HG03196 (cell line): ENCODE data around the gene NWD2.

Source experiments
- ATAC-seq: cut with Tn5 transposase; IDR thresholded peaks from one replicate; pipeline ENCODE4 v1.9.1; 2021; ENCODE audit not compliant: unreplicated experiment

Gene NWD2

DNA sequence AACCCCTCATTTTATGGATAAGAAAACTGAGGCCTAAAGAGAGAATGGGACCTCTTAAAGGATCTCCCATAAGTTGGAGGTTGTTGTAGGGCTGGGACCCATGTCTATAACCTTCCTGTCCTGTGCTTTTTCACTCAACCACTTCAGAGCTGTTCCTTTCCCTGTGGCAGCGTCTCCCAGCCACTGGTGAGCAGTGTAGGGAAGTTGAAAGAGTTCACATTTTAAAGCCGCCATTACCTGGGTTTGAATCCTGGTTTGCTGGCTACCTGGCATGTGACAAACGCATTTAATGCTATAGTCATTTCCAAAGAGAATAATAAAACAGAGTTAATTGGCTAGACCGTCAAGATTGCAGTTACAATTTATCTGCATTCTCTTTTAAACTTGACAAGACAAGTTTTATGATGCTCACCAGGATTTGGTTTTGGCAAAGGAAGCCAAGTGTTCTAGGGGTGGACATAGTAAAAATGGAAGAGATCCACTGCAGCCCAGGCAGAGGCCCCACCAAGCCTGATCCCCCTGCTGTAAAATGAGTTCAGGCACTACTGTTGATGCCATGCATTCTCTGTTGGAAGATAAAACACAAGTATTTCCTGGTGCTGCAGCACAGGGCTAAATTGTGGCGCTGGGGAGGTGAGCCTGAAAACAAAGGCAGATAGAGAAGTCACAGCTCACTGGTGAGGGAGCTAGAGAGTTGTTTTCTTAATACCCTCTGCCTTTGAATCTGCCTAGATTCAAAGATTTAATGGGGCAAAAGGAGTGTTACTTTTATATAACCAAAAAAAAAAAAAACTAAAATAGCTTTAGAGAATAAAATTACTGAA is 218.7 kb downstream of the NWD2 start:
- no peak for ATAC-seq

DNA sequence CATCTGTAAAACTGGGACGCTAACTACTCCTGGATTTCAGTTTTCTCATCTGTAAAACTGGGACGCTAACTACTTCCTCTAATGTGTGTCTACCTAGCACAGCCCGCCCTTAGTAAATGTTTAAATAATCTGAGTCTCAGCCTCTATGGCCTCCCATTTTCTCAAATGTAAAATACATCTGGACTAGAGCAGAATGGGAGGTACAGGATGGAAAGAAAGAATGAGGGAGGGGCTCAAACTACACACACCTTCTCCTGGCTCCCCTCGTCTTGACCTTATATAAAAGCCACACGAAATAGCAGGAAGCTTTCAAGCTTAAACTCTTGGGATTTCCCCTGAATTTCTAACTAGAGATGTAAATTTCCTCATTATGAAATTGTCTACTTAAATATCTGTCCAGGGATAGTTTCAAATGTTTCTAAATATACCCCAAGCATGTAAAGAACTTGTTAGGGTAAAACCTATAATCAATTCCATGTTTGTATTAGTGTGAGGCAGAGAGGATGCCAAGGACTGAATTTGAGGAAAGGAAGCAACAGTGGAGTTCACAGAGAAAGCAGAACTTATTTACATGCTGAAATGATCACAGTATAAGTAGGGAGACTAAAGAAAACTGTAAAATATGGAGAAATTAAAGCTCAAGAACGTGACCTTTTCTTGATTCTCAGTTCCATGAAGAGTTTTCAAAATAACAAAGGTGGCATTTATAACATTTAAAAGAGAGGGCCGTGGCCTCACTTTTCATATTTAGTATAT is 220.0 kb downstream of the NWD2 start:
- ATAC-seq: no peak

- ATAC-seq: no peak
Observed at GRCh38 chr4:37465296-37465695, 220.8 kb downstream of the NWD2 start.

DNA sequence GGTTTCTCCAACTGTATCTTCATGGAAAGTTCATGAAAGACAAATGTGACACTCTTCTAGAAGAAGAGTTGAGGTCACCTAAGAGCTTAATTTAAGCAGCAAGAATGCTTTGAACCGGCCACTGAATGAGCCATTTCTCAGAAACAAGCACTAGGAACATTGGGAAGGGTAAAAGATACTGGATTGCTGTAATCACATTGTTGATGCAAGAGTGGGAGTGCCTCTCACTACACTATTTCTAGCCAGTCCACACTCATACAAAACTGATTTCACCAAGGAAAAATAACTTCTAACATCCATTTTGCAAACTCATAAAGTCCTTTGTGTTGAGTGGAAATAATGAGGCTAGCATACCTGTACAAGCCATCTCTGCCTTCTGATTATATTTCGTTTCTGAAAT is 221.3 kb downstream of the NWD2 start:
- no peak for ATAC-seq

DNA sequence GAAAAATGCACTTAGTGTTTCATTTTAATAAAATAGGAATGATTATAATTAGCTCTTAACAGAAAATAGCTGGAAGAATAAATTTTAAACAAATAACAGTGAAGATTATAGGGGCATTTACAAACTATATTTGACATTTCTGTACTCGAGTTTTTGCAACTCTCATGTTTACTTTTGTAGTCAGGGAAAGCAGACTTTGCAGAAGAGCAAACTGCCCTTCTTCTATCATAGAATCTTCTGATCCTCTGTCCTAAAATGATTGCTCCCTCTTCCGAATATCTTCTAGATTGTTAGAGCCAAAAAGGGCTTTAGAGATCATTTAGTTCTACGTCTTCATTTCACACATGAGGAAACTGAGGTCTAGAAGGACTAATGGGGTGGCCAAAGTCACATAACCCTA is 222.7 kb downstream of the NWD2 start:
- ATAC-seq: no peak

- ATAC-seq: no peak
Observed at GRCh38 chr4:37467824-37468223, 223.3 kb downstream of the NWD2 start.

GRCh38 chr4:37469286-37469685 is 224.7 kb downstream of the NWD2 start:
- ATAC-seq: no peak

- no peak for ATAC-seq
Observed at GRCh38 chr4:37470245-37470644, 225.7 kb downstream of the NWD2 start.

GRCh38 chr4:37471093-37471492 is 226.6 kb downstream of the NWD2 start:
- ATAC-seq: no peak

DNA sequence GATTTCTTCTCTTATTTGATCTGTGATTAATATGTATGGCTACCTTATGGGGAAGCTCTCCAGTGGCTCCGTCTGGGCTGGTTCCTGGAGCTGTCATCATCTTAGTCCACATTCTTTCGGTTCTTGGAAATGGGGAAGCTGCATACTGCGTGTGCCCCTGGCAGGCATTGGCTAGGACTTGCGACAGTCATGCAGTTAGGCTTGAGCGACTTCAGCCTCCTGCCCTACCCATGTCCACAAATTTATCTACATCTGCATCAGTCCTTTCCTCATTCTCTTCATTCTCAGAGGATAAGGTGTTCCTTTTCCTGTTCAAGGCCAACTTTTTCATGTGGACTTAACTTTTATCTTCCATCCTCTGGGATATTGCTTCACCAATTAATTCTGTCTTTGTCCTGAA is 227.4 kb downstream of the NWD2 start:
- no peak for ATAC-seq

GRCh38 chr4:37473807-37474206 is 229.3 kb downstream of the NWD2 start:
- ATAC-seq: no peak

- ATAC-seq: no peak
Observed at GRCh38 chr4:37475087-37475486, 230.5 kb downstream of the NWD2 start.

DNA sequence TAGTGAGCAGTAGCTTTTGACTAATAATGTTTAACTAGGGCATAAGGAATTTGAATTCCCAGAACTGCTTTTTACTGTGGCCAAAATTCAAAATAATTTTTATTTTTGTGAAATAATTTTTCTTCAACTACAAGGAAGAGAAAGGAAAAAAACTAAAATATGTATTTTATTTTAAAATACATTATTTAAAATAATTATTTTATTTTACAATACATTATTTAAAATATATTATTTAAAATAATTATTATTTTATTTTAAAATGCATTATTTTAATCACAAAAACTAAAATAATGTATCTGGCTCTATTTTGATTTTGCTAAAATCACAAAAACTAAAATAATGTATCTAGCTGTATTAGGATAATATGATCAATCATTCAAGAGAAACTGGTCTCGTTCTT is 231.2 kb downstream of the NWD2 start:
- no peak for ATAC-seq

DNA sequence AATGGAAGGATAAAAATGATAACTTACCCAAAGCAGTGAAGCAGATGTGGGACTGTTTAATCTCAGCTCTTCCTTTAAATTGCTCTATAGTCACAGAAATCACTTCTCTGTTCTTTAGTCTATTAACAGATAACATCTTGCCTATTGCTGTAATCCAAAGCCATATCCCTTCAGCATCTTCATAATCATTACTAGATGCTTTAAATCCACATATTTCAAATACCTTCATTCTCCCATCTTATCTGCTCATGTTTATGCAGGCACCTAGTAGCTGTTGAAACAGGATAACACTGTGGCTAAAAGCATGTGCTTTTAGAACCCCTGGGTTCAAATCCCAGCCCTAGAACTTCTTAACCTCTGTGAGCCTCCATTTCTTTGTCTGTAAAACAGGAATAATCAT is 231.7 kb downstream of the NWD2 start:
- no peak for ATAC-seq

DNA sequence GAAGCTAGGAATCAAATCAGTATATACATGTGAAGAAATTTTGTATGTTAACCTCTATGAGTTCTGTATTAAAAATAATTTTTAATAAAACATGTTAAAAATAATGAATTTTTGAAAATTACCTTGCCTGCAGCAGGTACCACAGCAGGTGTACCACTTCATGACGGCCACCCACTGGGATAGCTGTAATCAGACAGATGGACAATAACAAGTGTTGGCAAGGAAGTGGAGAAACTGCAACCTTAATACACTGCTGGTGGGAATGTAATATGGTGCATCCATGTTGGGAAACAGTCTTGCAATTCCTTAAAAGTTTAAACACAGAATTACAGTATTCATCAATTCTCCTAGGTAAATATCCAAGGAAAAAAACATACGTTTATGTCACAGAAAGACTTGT is 232.1 kb downstream of the NWD2 start:
- no peak for ATAC-seq

- no peak for ATAC-seq
Observed at GRCh38 chr4:37477126-37477525, 232.6 kb downstream of the NWD2 start.

DNA sequence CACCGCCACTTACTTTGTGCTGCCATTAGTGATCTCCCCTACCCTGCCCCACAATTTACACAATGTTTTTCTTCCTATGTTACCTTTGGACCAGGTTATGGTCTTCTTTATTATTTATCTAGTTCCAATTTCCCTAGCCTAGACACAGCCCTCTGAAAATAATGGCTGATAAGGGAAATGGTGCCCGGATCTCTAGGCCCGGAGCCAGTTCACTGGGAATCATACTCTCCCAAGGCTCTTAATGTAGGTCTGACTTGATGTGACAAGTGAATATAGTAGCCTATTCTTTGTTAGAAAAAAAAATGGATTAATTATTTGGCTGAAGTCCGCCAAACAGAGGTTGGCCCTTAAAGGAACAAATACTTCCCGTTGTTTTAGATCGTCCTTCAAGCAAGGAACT is 233.6 kb downstream of the NWD2 start:
- no peak for ATAC-seq

DNA sequence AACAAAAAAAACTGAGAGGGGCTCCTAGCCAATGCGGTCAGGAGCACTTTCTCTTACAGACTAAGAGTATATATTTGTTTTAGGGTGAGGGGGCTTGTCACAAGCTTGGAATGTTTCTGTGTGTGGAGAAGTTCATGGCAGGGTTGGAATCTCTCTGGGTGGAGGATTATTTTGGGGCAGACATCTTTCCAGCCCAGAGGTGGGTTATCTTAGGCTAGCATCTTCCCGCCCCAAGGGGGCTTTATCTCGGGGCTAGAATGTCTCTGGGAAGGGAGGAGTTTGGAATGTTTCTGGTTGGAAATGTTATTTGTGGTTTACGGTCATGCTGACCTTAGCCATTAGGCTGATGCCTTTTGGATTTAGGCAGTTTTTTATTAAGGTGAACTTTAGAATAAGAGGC is 236.0 kb downstream of the NWD2 start:
- no peak for ATAC-seq

GRCh38 chr4:37481547-37482122 is 237.1 kb downstream of the NWD2 start:
- no peak for ATAC-seq

DNA sequence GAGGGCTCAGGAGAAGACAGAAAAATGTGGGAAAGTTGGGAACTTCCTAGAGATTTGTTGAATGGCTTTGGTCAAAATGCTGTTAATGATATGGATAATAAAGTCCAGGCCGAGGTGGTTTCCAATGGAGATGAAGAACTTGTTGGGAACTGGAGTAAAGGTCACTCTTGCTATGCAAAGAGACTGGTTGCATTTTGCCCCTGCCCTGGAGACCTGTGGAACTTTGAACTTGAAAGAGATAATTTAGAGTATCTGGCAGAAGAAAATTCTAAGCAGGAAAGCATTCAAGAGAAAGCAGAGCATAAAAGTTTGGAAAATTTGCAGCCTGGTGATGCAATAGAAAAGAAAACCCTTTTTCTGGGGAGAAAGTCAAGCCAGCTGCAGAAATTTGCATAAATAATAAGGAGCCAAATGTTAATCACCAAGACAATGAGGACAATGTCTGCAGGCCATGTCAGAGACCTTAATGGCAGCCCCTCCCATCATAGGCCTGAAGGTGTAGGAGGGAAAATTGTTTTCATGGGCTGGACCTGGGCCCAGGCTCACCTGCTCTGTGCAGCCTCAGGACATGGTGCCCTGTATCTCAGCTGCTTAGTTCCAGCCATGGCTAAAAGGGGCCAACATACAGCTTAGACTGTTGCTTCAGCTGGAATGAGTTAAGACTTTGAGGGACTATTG is 237.8 kb downstream of the NWD2 start:
- ATAC-seq: no peak

DNA sequence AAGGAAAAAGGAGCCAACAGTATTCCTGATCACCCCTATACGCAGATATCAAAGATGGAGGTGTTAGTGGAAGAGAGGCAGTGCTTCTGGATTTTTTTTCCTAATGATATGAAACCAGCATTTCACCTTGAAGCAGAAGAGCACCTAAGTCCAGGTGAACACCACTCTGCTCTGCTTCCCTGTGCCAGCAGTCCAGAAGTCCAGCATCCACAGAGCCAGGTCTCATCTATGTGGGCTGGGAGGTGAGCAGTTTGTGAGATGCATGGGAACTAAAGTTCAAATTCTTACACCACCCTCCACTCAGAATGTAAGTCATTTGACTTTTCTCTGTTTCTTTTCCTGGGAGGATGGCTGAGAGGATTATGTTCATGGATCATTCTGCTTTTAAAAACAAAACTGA is 239.1 kb downstream of the NWD2 start:
- ATAC-seq: no peak

GRCh38 chr4:37486166-37486565 is 241.6 kb downstream of the NWD2 start:
- ATAC-seq: no peak
